GM19455 (cell line): Measurements from ENCODE around the gene ERCC6L2.

Experiments
- ATAC-seq: cut with Tn5 transposase; IDR thresholded peaks from one replicate; pipeline ENCODE4 v1.9.1; 2021; ENCODE audit not compliant: unreplicated experiment

The ERCC6L2 gene

DNA sequence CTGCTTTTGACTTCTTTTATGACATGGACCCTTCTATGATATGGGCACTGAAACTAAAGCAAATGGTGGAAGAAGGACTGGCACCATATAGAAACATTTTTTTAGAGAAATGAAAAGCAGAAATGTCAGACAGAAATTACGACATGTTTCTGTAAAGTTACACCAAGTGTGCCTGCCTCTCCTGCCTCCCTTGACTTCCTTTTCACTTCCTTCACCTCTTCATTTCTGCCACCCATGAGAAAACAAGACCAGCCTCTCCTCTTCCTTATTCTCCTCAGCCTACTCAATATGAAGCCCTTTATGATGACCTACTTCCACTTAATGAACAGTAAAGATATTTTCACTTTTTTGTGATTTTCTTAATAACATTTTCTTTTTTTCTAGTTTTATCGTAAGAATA is 44.5 kb downstream of the ERCC6L2 start:
- ATAC-seq: no peak

GRCh38 chr9:95923794-95924193 is 48.3 kb downstream of the ERCC6L2 start:
- ATAC-seq: no peak

GRCh38 chr9:95924987-95925386 is 49.5 kb downstream of the ERCC6L2 start:
- ATAC-seq: no peak

- no peak for ATAC-seq
These were observed 51.9 kb downstream of the ERCC6L2 start for GRCh38 chr9:95927271-95928004.

- no peak for ATAC-seq
These were observed 54.8 kb downstream of the ERCC6L2 start for GRCh38 chr9:95930277-95930676.

- no peak for ATAC-seq
These were observed 60.5 kb downstream of the ERCC6L2 start for GRCh38 chr9:95935861-95936578.

GRCh38 chr9:95936579-95937075 is 61.1 kb downstream of the ERCC6L2 start:
- ATAC-seq: no peak

DNA sequence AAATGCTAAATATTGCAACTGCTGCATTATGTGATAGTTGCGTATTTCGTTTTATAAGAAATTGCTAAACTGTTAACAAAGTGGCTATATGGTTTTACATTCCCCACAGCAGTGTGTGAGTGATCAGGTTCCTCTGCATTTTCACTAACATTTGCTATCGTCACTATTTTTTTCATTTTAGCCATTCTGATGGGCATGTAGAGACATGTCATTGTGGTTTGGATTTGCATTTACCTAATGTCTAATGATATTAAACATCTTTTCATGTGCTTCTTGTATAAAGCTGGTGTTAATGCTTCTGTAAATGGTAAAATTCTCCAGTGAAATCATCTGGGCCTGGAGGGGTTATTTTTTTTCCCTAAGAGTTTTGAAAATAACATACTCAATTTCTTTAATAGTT is 61.6 kb downstream of the ERCC6L2 start:
- ATAC-seq: no peak

- no peak for ATAC-seq
These were observed 63.2 kb downstream of the ERCC6L2 start for GRCh38 chr9:95938724-95939123.

- no peak for ATAC-seq
These were observed 64.0 kb downstream of the ERCC6L2 start for GRCh38 chr9:95939472-95939871.

DNA sequence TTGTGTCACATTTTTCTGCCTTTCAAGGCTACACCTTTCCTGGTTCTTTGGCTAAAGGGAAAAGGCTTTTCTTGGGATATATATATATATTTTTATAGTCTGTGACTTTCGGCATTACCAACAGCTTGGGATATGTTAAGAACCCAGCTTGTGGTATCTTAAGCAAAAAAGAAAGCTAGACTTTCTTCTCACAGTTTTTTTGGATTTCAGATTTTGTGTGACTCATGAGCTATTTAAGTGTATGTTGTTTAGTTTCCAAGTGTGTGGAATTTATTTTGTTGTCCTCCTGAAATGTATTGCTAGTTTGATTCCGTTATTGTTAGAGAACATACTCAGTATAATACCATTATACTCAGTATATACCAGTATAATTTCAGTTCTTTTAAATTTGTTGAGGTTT is 64.8 kb downstream of the ERCC6L2 start:
- ATAC-seq: no peak

DNA sequence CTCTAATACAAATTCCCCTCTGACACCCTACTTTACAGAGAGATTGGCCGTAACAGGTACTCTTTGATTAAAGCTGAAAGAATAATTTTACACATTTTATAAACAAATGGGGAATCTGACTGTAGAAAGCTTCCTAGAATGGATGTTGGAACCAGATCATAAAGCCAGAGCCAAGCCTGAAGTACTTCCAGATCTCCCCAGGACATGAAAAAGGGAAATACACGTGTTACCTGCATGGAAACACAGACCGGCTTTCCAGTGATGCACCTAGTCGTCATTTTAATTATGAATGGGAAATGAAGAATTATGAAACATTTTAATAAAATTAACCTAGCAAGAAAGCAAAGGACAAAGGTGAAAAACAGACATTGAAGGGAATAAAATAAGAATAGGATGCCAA is 66.5 kb downstream of the ERCC6L2 start:
- ATAC-seq: no peak

GRCh38 chr9:95947118-95947517 is 71.6 kb downstream of the ERCC6L2 start:
- ATAC-seq: no peak

- no peak for ATAC-seq
These were observed 77.0 kb downstream of the ERCC6L2 start for GRCh38 chr9:95952471-95952870.

GRCh38 chr9:95953986-95954385 is 78.5 kb downstream of the ERCC6L2 start:
- ATAC-seq: no peak

- ATAC-seq: no peak
These were observed 79.4 kb downstream of the ERCC6L2 start for GRCh38 chr9:95954940-95955339.

DNA sequence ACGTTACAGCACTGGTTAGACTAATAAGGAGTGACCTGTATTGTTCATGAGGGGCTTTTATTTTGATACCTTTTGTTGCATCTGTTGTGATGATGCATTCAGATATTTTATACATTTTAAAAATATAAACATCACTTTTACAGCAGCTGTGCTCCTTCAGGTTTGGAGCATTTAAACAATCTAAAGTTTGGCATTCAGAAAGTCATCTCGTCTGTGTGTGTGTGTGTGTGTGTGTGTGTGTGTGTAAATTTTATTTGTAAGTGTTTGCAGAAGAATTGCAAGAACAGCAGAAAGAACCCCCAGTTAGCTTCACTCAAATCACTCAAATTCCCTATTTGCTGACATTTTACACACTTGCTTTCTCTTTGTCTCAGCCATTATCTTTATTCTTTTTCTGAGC is 87.4 kb downstream of the ERCC6L2 start:
- ATAC-seq: no peak

GRCh38 chr9:95963659-95964058 is 88.2 kb downstream of the ERCC6L2 start:
- ATAC-seq: no peak

DNA sequence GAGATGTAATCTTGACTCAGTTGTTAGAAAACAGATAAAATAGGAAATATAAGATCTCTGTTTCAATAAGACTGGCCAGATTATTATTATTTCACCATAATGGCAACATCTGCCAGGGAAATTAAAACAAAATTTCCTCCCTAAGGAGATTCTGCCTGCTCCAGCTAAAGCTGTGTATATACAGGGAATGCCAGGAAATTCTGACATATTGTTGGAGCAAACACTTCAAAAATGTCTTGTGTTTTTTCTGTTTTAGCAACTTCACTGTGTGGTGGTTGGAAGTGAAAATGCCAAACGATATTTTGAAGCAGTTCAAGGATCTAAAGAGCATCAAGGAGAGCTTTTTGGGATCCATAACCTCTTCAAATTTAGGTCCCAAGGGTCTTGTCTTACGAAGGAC is 90.8 kb downstream of the ERCC6L2 start:
- ATAC-seq: no peak

DNA sequence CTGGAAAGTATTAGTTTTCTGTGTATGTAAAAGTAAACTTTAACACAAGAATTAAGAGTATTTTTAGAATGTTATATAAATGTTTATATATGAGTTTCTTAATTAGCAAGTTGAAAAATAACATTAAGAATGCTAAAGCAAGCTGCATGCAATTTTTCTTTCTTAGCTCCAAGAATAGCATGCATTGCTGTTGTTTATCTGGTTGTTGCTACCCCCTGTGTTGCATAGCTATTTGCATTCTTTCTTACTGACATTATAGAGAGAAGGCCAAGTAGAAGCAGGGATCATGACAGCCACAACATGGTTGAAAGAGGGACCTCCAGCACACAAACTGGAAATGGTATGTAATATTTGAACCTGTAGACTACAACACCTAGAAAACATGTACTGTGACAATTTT is 94.8 kb downstream of the ERCC6L2 start:
- no peak for ATAC-seq

- ATAC-seq: no peak
These were observed 96.3 kb downstream of the ERCC6L2 start for GRCh38 chr9:95971815-95972214.

GRCh38 chr9:95974389-95974788 is 98.9 kb downstream of the ERCC6L2 start:
- no peak for ATAC-seq
